Measurements from ENCODE around the gene C1orf232. TPM values are rescaled to one million over a fixed set of nuclear protein-coding genes. Genes with fewer than 3 reads are reported as not detected.
A peak's percentile ranks its signal among the peaks of the same experiment; 100 is the strongest.

Gene C1orf232
- total RNA-seq, 1 donor from 2014 or later = not detected

- no peak for DNase-seq (ENCODE audit: low read depth)
- H3K4me3 ChIP-seq (ENCODE audit: low read depth, low read length) = no peak overlapping the region
- no peak for TF ChIP-seq CTCF (conservative IDR thresholded peaks at IDR 0.05; ENCODE audit: low read depth, low read length)
Observed at GRCh38 chr1:26189331-26189730, 20.6 kb upstream of the C1orf232 start.

DNA sequence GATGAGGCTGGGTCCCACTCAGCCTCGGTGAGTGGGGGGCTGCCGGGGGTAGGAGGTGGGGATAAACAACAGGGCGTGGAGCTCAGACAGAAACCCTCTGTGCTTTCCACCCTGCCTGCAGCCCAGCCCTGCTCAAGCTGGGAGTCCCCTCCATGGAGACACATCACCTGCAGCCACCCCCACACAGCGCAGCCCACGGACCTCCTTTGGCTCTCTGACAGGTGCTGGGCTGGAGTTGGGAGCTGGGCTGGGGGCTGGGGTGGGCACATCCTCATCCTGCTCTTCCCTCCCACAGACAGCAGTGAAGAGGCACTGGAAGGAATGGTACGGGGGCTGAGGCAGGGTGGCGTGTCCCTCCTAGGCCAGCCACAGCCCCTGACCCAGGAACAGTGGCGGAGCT lies 19.7 kb upstream of the C1orf232 start:
- TF ChIP-seq CTCF (conservative IDR thresholded peaks at IDR 0.05; ENCODE audit: low read depth, low read length) = no peak
- no peak overlapping the region for H3K4me3 ChIP-seq (ENCODE audit: low read depth, low read length)
- DNase-seq (ENCODE audit: low read depth) = no peak

- TF ChIP-seq CTCF (conservative IDR thresholded peaks at IDR 0.05; ENCODE audit: low read depth, low read length) = no peak
- H3K4me3 ChIP-seq (ENCODE audit: low read depth, low read length) = no peak overlapping the region
- DNase-seq (ENCODE audit: low read depth) = no peak
Observed at GRCh38 chr1:26187882-26188281, 19.1 kb upstream of the C1orf232 start.

- H3K4me3 ChIP-seq (ENCODE audit: low read depth, low read length) = no peak overlapping the region
- TF ChIP-seq CTCF (conservative IDR thresholded peaks at IDR 0.05; ENCODE audit: low read depth, low read length) = no peak
- DNase-seq (ENCODE audit: low read depth) = no peak
Observed at GRCh38 chr1:26184883-26185282, 16.1 kb upstream of the C1orf232 start.

GRCh38 chr1:26184086-26184485 lies 15.3 kb upstream of the C1orf232 start:
- no peak for DNase-seq (ENCODE audit: low read depth)
- no peak overlapping the region for H3K4me3 ChIP-seq (ENCODE audit: low read depth, low read length)
- TF ChIP-seq CTCF (conservative IDR thresholded peaks at IDR 0.05; ENCODE audit: low read depth, low read length) = no peak

- H3K4me3 ChIP-seq (ENCODE audit: low read depth, low read length) = no peak overlapping the region
- no peak for TF ChIP-seq CTCF (conservative IDR thresholded peaks at IDR 0.05; ENCODE audit: low read depth, low read length)
- no peak for DNase-seq (ENCODE audit: low read depth)
Observed at GRCh38 chr1:26182383-26182696, 13.6 kb upstream of the C1orf232 start.

DNA sequence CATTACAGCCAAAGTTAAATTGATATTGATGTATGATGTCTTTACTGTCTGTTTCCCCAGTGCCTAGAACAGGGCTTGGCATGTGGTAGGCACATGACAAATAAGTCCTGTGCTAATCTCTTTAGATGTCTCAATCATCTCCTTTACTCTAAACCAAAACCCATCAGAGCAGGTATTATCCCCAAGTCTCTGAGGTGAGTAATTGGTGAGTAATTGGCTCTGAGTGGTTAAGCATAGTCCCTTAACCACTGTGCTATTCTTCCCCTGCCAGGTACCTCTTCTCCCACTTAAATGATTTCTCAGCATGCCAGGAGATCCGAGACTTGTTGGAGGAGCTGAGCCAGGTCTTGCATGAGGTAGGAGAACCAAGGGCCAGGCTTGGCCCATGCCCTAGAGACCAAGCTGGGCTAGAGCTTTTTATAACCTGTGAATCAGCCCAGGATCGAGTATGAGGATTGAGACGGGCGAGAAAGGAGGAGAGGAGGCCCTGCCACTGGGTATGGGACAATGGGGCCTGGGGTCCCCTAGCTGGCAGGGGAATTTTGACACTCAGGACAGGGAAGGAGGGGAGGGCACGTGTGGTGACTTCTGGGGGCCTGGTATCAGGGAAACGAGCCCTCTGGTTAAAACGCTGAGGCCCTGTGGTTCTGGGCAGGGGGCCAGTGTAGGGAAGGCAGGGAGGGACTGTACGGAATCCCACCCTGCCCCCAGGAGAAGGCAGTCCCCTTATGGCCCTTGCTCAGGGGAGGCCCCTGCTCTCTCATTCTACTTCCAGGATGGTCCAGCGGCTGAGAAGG lies 13.0 kb upstream of the C1orf232 start:
- DNase-seq (ENCODE audit: low read depth) = peak; percentile 44

More for the DNA sequence above, 13.0 kb upstream of the C1orf232 start:
- no peak for TF ChIP-seq CTCF (conservative IDR thresholded peaks at IDR 0.05; ENCODE audit: low read depth, low read length)
- H3K4me3 ChIP-seq (ENCODE audit: low read depth, low read length) = no peak overlapping the region

All from epithelial cell of proximal tubule (primary cell).